NCI-H146 treated with DMSO at 0.1 percent for 48 hours (cell line): Measurements from ENCODE around the gene KLF11.
"Not testable (repeated sequence)": the region's sequence is repeated elsewhere in the genome, so short reads cannot be mapped to it uniquely, and the experiment has no call there.

ENCODE experiments used
- DNase-seq: peaks from one replicate; lab custom pipeline; 2025; ENCODE audit not compliant: unreplicated experiment; lab: John Stamatoyannopoulos, UW

KLF11 gene

GRCh38 chr2:10022966-10023662 lies 20.2 kb upstream of the KLF11 start:
- DNase-seq, result no peak

- DNase-seq, result no peak
Measured at GRCh38 chr2:10026940-10027569, 16.3 kb upstream of the KLF11 start.

GRCh38 chr2:10027660-10028330 lies 15.6 kb upstream of the KLF11 start:
- no peak for DNase-seq

GRCh38 chr2:10028407-10028987 lies 14.9 kb upstream of the KLF11 start:
- no peak for DNase-seq

- peak; percentile 68 for DNase-seq
Measured at GRCh38 chr2:10028988-10029874, 14.1 kb upstream of the KLF11 start.

- DNase-seq, result no peak
Measured at GRCh38 chr2:10029875-10030223, 13.5 kb upstream of the KLF11 start.

GRCh38 chr2:10030311-10030736 lies 13.0 kb upstream of the KLF11 start:
- peak; percentile 67 for DNase-seq

- DNase-seq, result not testable (repeated sequence)
Measured at GRCh38 chr2:10030798-10031197, 12.6 kb upstream of the KLF11 start.

- DNase-seq, result no peak
Measured at GRCh38 chr2:10031886-10032745, 11.2 kb upstream of the KLF11 start.

- no peak for DNase-seq
Measured at GRCh38 chr2:10032746-10033105, 10.6 kb upstream of the KLF11 start.

GRCh38 chr2:10033251-10034006 lies 9.9 kb upstream of the KLF11 start:
- no peak for DNase-seq

GRCh38 chr2:10034333-10035052 lies 8.9 kb upstream of the KLF11 start:
- no peak for DNase-seq

GRCh38 chr2:10035053-10035422 lies 8.3 kb upstream of the KLF11 start:
- DNase-seq, result no peak

- DNase-seq, result no peak
Measured at GRCh38 chr2:10035633-10036032, 7.7 kb upstream of the KLF11 start.

GRCh38 chr2:10036095-10036884 lies 7.1 kb upstream of the KLF11 start:
- DNase-seq, result no peak

- DNase-seq, result no peak
Measured at GRCh38 chr2:10038123-10038522, 5.2 kb upstream of the KLF11 start.

GRCh38 chr2:10038716-10039115 lies 4.6 kb upstream of the KLF11 start:
- no peak for DNase-seq
